HG03469 (cell line): ENCODE measurements around the gene SHLD1.
"Not testable (repeated sequence)": the region's sequence is repeated elsewhere in the genome, so short reads cannot be mapped to it uniquely, and the experiment has no call there.

Experiments used
- ATAC-seq: cut with Tn5 transposase; IDR thresholded peaks from one replicate; pipeline ENCODE4 v1.9.1; 2021; ENCODE audit warnings: mild to moderate bottlenecking, moderate library complexity, moderate number of reproducible peaks; ENCODE audit not compliant: unreplicated experiment

Gene SHLD1, protein sequence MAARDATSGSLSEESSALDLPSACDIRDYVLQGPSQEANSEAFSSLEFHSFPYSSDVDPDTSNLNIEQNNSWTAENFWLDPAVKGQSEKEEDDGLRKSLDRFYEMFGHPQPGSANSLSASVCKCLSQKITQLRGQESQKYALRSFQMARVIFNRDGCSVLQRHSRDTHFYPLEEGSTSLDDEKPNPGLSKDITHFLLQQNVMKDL

DNA sequence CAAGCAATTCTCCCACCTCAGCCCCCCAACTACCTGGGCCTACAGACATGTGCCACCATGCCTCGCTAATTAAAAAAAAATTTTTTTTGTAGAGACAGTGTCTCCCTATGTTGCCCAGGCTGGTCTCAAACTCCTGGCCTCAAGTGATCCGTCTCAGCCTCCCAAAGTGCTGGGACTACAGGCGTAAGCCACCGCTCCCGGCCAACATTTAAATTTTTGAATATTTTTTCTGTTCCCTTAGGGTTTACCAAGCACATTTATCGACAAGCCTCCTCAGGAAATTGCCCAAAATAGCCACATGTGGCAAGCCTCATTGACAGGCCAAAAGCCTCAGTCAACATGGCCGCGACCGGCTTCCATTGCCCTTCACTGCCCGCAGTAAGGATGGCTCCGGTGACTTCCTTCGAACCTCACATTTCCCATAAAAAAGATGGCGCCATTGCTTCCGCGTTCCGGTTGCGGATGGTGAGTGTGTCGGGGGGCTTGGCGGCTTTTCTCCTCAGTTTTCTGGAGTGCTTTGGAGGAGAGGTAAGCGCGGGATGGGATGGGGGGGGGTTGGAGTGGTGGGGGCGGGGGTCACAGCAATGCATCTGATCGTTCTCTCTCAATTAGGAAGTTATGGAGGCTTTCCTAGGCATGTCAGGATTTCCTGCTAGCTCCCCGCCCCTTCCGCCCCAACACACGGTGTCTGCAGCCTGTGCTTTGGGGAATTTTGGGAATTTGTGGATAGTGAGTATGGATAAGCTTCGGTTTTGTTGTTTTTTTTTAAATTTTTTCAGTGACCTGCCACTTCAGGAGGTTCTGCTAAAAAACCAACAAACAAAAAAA lies at the start of gene SHLD1:
SHLD1 (plus strand) TSS at position 450 of the 828 bp plus-strand sequence. CDS start 22,465 bp downstream, outside the sequence.
- peak; percentile 83 for ATAC-seq

DNA sequence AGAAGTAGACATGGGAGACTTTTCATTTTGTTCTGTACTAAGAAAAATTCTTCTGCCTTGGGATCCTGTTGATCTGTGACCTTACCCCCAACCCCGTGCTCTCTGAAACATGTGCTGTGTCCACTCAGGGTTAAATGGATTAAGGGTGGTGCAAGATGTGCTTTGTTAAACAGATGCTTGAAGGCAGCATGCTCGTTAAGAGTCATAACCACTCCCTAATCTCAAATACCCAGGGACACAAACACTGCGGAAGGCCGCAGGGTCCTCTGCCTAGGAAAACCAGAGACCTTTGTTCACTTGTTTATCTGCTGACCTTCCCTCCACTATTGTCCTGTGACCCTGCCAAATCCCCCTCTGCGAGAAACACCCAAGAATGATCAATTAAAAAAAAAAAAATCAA lies 47.9 kb upstream of the SHLD1 start:
- ATAC-seq = not testable (repeated sequence)

DNA sequence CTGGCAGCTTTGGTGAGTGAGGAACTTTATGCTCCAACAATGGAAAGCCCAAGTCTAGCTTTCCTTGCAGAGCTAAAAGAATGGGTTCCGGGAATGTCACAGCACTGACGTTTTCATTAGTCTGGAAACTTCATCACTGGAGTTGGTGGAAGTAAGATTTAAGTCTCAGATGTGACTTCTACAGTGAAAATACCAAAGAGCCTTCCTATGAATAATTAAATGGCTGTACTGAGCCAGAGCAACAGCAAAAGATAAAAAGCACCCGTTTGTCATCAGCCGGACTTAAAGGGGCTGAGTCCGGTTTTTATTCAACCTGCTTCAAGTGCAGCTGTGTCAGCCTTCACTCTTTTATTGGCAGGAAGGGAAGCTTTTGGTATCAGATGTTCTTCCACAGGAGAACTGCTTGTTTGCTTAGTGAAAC lies 46.5 kb upstream of the SHLD1 start:
- no peak for ATAC-seq

DNA sequence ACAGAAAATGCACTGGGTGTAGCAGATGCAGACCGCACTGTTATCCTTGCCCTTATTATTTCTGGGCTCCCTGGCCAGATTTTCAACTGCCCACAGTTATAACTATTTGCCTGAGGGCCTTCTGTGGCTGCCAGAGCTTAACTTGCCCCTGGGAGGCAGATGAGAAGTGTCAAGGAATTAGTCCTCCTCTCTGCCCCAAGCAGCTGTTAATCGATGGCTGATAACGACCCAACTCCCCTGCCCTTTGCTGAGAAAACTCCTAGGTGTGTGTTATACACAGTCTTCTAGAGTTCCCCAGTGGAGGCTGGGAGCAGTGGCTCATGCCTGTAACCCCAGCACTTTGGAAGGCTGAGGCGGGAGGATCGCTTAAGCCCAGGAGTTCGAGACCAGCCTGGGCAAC lies 44.4 kb upstream of the SHLD1 start:
- no peak for ATAC-seq

DNA sequence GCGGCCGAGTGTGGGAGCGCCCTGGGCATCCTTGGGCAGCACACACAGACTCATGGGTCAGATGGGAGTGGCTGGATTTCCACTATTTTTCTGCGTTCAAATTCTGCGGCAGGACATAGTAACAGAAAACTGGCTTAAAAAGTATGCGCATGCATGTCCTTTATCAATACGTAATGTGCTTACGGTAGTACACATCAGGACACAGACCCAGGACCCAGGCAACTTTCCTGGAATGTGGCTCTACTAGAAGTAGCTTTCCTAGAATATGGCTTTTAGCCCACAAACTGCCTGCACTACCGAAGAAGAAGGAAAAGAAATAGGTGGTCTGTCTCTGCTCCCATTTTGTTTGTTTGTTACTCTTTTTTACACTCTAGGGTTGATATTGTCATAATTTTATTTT lies 43.4 kb upstream of the SHLD1 start:
- no peak for ATAC-seq

DNA sequence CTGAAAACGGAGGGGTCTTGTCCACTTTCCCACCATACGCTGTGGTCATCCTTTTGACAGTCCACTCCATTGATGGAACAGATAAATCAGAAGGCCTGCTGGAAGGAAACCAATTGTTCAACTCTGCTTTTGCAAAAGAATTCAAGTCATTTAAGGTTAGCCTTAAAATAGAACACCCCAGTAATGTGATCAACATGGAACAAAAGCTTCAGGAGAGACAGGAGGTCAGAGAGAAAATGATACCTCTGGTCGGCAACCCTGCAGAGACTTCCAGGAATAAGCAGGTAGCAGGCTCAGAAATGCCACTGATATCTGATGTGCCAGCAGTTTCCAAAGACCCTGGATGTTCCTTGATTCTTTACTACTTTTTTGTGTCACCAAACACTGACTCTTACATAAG lies 39.6 kb upstream of the SHLD1 start:
- ATAC-seq = no peak

DNA sequence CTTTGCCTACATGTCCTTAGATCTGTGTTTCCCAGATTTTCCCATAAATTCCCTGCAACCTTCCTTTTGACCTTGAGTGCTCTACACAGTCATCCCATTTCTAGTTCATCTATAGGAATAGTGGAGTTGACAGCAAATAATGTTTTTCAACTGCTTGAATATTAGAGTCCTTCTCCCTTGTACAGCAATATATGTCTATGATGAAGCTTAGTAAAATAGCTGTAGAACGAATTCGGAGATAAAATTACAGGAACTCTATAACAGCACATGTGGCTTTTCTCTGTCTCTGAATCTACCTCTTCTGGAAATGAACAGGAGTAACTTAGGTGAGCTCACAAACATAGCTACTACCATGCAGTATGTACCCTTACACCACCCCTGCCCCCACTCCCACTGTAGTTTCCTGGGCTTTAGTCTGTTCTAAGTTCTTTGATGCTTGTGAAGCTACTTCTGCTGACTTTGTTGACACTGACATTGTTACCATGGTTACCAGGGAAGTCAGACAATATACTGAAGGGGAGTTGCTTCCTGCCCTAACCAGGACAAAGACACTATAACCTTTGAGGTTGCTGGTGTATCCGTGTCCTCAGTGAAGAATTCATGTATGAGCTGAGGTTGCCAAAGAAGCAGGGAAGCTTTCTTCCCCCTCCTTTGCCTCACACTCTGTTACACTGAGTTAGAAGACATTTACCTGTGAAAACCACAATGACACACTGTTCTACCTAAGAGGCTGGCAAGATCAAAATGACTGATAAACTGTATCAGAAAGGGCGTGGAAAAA lies 35.8 kb upstream of the SHLD1 start:
- ATAC-seq = no peak

DNA sequence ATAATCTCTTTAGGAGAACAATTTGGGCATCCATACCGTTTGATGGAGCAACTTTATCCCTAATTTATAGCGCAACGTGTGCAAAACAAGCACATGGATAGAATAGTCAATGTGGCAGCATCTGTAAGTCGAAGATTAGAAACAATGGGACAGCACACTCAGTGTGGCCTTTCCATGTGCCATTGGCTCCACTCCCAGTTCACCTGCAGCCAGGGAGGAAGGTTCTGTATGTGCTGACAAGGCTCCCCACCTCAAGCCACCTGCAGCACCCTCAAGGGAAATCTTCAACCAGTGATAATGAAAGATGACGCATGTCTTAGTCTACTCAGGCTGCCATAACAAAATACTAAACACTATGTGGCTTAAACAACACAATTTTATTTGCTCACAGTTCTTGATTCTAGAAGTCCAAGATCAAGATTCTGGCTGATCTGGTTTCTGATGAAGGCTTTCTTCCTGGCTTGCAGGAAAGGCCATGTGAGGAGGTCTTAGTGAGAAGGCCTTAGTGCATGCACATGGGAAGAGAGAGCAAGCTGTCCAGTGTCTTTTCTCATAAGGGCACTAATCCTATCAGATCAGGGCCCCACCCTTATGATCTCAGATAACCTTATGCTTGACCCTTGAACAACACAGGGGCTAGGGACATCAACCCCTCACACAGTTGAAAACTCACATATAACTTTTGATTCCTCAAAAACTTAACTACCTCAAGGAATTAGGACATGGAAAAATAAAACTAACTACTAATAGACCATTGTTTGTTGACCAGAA lies 34.9 kb upstream of the SHLD1 start:
- ATAC-seq = no peak

DNA sequence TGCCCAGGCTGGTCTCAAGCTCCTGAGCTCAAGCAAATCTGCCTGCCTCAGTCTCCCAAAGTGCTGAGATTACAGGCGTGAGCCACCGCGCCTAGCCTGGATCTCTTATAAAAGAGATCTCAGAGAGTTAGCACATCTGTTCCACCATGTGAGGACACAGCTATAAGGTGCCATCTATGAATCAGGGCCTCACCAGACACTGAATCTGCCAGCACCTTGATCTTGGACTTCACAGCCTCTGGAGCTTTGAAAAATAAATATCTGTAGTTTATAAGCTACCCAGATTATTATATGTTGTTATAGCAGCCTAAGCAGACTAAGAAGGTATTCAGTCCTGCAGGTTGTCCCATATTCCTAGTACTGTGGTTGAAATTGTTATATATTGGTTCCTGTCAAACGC lies 33.2 kb upstream of the SHLD1 start:
- ATAC-seq = no peak

DNA sequence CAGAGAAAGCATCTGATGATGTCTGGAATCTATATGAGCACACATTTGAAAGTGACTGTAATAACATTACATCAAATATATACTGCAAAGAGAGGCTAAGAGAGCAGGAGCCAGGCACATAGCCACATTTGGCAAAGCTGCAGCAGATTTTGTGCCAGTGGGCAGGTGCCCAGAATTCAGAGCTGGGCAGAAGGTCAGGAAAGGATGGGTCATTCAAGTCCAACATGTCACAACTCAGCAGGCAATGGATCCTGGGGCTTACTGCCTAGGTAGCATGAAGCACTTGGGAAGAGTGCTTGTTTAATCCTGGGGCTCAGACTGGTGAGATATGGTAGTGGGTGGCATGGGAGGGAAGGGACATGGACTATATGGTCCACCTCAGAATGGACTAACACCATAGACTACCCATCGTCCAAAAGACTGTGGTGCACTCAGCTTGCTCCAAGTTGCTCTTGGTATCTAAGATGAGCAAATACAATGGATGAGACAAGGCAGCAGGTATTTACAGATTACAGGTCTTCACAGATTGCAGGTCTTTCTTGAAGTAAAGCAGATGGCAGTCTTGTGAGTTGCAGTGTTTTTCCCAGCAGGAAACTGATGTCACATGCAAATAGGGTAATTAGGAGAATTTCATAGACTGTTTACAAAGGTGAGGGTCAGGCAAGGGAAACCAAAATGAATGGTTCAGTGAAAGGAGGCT lies 31.2 kb upstream of the SHLD1 start:
- no peak for ATAC-seq

DNA sequence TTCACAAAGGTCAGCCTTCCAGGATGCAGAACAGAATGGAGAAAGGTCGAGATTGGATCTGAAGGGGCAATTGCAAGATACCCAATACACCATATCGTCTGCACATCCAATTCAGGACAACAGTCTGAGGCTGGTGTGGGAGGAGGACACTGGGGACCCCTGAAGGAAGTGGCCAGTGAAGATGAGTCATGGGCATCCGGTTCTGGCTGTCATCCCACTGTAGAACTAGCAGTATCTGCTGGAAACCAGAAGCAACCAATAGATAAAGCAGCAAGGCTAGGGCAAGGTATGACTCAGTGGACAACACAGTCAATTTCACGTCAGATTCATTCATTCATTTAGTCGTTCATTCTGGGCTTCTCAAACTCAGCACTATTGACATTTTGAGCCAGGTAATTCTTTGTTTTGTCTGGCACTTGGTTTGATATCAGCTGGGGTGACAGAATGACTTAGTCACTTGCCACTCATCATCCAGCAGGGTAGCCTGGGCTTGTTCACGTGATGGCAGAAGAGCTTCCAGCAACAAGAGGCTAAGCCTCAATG lies 30.3 kb upstream of the SHLD1 start:
- ATAC-seq = no peak

DNA sequence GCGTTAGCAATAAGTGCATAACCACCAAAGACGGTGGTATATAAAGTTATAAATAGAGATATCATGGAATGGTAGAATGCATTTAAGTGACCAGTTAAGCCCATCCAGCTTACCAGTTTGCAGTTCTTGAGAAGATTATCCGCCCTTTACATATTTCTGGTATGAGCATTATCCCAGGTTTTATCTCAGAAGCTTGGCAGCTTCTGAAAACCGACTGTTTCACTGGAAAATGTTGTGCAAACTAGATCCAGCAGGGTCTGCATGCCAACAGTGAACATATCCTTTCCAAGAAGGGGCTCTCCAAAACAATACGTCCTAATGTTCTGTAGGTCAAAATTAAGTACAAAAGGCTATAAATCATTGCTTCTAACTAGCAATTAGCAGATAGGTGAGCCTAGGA lies 29.5 kb upstream of the SHLD1 start:
- ATAC-seq = no peak

DNA sequence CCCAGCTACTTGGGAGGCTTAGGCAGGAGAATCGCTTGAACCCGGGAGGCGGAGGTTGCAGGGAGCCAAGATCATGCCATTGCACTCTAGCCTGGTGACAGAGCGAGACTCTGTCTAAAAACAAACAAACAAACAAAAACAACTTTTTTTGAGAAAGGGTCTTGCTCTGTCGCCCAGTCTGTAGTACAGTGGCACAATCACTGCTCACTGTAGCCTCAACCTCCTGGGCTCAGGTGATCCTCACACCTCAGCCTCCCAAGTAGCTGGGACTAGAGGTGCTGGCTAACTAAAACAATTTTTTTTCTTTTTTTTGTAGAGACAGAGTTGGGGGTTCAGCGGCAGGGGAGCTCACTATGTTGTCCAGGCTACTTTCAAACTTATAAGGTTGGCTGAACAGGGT lies 28.8 kb upstream of the SHLD1 start:
- not testable (repeated sequence) for ATAC-seq

DNA sequence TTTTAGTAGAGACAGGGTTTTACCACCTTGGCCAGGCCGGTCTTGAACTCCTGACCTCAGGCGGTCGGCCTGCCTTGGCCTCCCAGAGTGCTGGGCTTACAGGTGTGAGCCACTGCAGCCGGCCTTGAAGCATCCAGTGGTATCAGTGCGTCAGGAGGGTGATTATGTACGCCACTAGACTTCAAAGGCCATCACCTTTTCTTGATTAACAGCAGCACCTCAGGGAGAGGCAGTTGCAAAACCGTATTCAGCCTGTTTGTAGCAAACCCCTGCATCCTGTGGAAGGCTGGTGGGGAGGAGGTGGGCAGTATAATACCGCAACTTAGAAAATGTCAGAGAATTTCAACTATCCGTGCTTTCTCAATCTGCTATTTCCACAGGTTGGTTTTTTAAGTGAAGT lies 27.3 kb upstream of the SHLD1 start:
- ATAC-seq = no peak

DNA sequence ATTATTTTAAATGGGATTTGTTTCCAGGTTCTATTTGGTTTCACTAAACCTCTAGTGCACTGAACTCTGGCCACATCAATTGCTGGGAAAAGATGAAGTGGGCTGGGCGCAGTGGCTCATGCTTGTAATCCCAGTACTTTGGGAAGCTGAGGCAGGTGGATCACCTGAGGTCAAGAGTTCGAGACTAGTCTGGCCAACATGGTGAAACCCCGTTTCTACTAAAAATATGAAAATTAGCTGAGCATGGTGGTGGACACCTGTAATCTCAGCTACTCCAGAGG lies 25.1 kb upstream of the SHLD1 start:
- not testable (repeated sequence) for ATAC-seq

DNA sequence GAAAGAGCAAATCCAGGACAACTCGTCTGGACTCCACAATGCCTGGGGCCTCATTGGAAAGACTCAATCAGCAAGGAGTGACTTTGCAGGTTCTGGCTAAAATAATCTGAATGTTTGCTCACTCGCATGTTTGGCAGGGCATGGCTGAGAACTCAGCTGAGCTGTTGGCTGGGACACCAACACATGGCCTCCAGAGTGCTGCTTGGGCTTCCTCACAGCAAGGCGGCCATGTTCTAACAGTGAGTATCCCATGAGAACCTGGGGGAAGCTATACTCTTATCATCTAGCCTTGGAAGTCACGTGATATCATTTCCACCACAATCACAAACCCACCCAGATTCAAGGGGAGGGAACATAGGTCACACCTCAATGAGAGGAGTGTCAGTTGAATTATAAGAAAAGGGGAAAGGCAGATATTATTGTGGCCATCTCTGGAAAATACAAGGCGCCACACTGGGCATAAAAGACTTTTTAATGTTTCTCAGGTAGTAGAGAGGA lies 23.1 kb upstream of the SHLD1 start:
- ATAC-seq = no peak

DNA sequence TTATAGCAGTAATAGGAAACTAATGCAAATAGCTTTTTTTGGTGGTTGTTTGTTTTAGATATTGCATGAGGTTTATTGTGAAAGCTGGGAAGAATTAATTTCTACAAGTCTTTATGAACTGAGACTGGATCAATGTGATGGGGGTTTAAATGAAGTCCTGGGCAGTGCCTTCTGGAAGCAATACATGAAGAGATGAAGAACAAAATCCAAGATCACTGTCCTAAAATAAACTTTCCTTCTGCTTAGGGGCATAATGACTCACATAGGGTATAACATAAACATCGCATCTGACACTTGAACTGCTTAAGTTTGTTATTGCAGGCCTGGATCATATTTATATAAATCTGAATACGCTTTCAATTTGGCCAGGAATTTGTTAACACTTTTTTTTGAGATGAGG lies 20.9 kb upstream of the SHLD1 start:
- ATAC-seq = no peak

DNA sequence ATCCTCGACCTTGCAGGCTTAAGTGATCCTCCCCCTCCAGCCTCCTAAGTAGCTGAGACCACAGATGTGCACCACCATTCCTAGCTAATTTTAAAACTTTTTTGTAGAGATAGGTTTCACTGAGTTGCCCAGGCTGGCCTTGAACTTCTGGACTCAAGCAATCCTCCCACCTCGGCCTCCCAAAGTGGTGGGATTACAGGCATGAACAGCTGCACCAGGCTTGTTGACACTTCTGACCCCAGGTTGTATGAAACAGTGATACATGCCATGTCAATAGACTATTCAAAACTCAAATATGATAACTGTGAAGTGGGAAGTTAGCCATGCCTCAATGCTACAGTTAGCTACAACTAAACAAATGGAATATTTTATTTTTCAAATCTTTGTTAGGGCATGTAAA lies 20.1 kb upstream of the SHLD1 start:
- no peak for ATAC-seq

DNA sequence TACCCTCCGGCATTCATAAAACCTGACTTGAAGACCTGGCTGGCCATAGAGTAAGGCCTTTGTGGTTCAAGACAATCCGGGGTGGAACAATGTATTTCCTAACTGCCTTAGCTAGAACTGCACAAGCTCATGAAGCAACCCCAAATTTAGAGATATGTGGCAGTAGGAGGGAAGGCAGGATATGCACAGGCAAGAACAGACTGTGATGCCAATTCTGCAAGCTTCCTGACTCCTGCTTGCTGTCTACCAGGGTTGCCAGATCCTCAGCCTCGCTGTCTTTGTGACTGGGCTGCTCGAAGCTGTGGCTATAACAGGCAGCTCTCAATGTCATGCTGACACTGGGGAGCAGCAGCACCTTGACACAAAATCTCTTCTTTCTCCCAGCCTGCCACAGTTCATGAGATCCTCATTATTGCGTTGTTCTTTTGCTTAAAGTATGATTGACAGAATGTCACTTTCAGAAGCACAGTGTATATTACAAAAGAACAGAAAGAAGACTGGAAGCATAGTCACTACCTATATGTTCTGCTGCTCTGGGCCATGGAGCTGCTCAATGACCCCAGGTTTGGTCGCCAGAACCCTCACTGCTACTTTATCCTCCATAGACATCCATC lies 18.3 kb upstream of the SHLD1 start:
- ATAC-seq = no peak

DNA sequence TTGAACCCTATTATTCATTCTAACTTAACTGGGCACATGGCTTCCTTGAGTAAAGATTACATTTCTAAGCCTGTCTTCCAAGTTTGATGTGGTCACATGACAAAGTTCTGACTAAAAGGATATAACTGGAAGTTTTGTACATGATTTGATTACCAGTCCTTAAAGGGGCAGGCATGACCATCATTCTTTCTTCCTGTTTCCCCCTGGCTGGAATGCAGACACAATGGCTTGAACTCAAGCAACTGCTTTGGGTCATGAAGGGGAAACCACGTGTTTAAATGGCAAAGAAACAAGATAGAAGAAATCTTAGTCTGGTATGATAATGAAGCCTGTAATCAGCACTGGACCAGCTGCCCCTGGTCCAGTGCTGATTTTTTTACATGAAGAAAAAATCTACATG lies 15.6 kb upstream of the SHLD1 start:
- ATAC-seq = no peak
